Dermis microvascular lymphatic vessel endothelial cell (primary cell): ENCODE data around the gene CAMTA1. TPM values are rescaled to one million over a fixed set of nuclear protein-coding genes. Genes with fewer than 3 reads are reported as not detected.

Experiments used
- DNase-seq, 2 donors: peaks; one replicate each; pipeline versions ENCODE4 v3.0.0 to v3.0.0-alpha.2; 2010; ENCODE audit warnings: low read depth in 2 of 2
- total RNA-seq: library from RNA; depleted of rRNA; stranded (reverse); fragments of >200 nt; gene quantifications from 2 replicates; pipeline ENCODE4 v1.2.1, GENCODE V29; 2014

Gene CAMTA1
- total RNA-seq, 1 donor from 2014 or later = 33.9 TPM

DNA sequence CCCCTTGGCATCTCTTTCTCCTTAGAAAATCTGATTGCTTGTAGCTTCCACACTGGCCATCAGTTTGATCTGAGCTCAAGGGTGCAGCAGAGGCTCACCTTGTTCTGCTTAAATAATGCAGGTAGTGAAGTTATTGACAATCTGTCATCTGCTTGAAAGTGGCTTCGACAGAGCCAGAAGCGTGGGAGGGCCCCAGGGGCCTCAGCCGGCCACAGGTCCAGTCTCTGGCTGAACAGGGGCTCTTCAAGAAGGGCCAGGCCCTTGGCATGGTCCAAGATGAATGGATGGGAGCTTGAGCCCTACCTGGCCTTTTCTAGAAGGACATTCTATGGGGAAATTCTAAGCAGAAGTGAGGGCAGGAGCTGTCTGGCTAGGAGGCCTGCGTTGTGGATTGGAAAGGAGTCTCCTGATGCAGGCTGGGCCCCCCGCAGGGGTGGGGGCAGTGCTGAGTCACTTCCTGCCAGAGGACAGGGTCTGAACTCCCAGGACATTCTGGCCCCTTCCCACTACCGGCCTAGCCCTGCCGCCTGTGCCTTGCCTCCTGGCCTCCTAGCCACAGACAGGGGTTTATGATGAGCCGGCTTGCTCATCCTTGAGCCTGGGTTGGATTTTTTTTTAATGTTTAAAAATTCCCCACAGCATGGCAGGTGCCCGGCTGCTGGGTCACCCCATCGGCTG lies 823.5 kb downstream of the CAMTA1 start:
- no peak for DNase-seq

DNA sequence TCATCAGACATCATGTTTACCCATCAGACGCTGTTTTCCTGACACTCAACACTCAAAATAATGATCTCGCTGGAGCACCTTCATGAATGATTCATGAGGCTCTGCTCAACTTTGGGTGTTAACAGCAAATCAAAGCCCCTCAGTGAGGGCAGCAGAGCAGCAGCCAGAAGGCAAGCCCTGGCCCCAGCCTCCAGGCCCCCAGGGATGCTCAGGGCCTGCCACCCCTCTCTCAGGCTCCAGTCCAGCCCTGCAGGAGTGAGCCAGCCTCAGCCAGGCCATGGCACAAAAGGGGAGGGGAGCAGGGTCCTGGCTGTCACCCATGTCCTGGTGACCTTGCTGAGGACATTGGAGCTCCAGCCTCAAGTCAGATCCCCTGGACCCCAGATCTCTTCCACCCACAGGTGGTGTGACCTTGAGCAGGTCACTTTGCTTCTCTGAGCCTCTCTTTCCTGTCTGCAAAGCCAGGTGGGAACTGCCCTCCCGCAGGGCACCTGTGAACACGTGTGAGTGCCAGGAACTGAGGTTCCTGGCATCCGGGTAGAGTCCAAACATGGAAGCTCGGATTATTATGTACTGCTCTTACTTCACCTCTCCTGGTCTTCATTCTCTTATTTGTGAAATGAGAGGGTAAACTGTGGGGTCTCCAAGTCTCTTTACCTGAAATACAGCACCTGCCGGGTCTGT lies 824.2 kb downstream of the CAMTA1 start:
- DNase-seq = no peak

DNA sequence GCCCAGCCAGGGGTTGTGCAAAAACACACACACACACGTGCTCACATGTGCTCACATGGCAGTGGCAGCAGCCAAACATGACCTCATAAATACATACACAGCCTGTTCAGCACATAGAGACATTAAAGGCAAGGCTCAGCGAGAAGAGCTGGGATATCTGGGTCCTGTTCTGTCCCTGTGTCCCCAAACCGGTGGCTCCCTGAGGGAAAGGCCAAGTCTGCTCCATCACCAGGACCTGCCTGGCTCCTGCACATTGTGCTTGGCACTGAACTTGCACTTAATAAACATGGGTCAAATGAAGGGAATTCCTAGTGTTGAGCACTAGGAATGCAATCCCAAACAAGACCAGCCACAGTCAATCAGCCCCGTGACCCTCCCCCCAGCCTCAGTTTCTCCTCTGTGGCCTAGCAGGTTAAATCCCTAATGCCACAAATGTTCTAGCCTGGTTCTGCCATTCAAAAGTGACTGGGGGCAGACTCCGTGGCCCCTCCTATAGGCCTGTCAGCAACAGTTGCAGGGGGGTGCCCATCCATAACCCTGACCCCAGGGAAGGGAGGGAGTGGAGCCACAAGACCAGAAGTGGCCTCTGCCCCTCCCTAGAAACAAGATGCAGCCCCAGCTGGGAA lies 825.0 kb downstream of the CAMTA1 start:
- DNase-seq = no peak

DNA sequence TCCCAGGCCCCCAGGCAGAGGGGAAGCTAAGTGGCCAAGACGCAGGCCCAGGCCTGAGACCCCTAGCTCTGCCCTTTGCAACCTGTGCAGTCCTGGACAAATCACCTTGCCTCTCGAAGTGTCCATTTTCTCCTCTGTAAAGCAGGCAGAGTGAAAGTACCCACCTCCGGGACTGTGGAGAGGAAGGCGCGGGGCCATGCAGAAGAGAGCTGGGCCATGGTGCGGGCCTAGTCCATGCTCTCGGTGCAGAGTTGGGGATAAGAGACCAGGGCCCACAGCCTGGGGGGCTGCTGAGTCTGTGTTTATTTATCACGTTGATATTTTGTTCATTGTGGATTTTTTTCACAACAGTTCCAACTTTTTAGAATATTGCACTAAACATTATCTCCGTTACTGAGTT lies 825.7 kb downstream of the CAMTA1 start:
- DNase-seq = no peak

DNA sequence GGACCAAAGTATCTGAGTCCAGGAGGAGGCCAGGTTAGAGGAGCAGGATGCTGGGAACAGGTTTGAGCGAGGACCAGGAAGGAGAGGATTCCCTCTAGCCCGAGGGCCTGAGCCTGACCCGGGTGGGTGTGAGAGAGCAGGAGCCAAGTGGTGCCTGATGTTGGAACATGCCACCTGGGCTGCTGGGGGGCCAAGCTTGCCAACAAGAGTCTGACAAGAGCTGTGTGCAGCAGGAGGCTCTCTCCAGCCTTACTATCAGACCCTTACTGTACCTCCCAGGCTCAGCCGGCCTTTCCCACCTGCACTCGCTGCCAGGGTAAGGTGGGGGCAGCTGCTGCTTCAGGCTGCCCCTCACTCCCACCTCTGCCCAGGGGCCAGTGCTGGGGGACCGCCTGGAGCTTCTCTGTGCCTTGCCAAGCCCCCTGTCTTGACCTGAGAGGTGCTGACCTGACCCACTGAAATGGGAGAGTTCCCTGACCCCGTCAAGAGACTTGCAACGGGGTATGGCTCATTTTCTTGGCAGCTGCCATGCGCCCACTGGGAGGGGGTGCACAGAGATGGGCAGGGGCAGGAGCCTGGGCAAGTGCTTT lies 826.3 kb downstream of the CAMTA1 start:
- no peak for DNase-seq

DNA sequence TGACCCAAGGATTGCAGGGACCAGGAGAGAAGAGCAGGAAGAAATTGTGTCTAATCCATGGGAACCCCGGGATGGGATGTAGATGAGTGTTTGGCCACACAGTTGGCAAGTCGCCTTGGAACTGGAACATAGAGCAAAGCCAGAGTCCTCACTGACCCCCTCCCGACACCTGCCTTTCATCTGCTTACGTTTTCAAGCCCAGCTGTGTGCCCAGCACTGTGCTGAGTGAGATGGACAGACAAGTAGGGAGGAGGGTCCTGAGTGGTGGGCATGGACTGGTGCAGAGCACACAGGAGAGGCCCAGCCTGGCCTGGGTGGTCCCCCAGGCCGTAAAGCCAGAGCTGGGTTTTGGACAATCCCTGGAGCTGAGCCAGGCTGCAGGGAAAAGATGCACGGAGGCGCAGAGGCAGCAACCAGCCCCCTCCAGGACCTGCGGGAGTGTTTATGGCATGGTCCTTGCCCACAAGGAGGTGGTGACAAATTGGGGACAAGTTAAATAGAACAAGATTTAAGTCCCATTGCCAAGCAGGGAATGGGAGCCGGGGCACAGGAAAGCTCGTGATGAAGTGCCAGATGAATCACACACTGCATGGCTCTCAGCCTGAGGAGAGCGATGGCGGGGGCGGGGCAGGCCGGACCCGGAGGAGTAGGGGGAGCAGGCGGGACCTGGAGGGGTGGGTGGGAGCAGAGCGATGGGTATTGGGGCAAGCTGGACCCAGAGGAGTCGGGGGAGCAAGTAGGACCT lies 828.0 kb downstream of the CAMTA1 start:
- DNase-seq = no peak

DNA sequence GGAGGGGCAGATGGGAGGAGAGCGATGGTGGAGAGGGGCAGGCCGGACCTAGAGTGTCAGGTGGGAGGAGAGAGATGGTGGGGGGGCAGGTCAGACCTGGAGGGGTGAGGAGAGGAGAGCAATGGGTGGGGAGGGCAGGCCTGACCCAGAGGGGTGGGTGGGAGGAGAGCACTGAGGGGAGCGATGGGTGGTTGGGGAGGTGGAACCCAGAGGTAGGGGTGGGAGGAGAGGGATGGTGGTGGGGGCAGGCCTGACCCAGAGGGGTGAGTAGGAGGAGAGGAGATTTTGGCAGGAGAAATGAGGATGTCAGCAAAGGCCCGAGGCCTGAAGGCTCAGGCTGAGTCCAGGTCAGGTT lies 828.6 kb downstream of the CAMTA1 start:
- DNase-seq = no peak

DNA sequence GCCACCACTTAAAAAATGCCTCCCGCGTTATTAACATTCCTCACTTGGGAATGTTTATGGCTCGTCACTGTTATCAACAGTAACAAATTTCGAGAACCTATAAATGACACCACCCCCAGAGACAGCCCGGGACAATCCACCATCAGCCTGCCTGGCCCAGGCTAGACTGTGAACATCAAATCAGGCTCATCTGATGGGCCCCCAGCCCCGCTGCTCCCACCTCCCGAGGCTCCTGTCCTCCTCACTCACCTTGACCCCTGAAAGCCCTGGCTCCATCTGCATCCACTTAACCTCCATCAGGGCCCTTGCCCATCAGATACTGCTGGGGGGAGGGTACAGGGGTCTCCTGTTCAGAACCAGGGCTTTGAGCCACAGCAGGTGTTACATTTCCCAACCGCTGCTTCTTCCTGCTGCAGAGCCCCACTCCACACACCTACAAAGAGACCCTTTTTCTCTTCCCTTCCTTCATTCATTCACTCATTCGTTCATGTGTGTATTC lies 829.4 kb downstream of the CAMTA1 start:
- DNase-seq = no peak

DNA sequence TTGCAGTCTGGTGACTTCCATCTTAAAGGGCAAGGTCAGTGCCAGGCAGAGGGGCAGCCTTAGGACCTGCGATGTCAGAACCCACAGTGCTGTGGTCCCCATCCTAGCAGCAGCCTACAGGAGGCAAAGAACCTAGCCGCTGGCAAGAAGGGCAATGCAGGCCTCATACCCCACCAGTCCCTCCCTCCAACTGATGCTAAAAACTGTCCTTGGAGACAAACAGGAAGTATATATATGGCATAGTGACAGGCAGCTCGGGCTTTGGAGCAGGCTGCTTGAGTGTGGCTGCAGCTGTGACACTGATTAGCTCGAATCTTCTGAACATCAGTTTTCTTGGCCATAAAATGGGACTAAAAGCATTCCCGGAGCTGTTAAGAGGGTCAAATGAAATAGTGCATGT lies 829.9 kb downstream of the CAMTA1 start:
- no peak for DNase-seq

DNA sequence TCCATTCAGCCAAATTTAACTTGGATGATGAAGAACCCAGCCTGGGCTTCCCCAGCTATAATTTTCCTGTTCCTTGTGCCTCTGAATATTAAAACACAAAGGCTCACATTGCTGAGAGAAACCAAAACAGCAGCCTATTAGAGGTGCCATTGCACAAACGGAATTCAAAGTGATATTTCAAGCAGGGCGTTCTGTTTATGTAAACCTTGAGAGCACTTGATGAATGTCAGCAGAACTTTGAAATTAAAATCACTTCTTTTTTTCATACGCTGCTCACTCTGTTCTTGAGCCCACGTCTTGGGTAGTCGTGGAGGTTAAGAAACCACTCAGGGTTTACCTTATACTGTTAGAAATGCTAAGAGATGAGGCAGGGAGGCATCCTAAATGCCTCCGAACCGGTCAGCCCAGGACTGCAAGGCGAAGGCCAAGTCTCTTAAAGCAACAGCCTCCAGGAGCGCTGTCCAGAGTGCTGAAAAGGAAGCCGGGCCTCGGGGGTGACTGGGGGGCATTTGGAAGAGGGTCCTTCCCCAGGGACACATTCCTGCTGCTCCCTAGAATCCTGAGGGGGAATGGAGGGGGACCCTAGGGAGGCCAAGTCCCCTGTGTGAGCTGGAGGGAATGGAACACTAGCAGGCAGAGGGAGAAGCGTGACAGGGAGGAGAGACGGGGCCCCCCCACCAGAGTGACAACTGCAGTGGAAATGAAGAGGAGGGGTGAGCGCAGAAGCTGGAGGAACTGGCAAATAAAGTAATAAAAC lies 831.0 kb downstream of the CAMTA1 start:
- DNase-seq = peak in 1 of 2 donors; percentile 35

DNA sequence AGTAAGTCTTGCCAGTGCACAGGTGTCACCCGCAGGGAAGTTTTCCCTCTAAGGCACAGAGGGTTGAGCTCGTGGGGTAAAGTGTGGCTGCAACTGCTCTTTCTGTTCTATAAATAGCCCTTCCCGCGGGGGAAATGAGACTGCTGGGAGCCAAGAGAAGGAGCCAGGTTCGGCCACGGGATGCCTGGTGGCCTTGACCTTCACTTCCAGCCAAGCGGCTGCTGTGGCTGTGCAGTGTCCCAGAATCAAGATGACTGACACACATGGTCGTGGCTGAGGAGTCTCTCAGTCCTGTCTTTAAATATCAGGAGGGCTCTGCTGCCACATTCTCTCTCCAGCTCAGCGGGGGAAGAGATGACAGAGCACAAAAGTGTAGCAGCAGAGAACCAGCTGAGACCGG lies 831.7 kb downstream of the CAMTA1 start:
- DNase-seq = no peak

DNA sequence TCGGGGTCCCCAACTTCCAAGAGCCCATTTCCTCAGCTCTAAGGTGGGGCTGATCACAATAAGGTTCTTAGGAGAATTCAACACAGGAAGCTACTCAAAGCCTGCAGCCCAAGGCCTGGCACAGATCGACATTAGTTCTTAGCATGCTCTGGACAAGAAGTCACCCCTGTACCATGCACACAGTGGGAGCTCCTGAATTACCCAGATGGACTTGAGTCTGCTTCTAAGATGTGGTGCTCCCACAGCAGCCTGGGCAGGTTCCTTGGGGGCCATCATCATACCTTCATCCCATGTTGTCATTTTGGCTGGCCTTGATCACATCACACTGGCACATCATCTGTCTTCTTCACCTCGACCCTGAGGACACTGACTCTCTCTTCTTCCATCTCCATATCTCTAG lies 832.6 kb downstream of the CAMTA1 start:
- DNase-seq = no peak

DNA sequence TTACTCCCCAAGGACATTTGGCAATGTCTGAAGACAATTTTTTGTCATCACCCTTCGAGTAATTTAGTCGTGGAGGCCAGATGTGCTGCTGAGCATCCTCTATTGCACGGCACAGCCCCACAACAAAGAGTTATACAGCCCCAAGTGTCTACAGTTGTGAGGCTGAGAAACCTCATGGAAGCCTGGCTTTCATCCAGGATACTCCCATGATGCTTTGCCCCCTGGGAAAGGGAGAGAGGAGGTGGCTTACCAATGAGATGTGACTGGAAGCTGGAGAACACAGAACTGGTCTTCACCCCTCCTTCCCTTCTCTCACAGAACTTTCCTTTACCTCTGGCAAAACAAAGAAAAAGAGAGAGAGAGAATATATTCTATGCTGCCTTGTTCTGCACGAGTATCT lies 834.9 kb downstream of the CAMTA1 start:
- no peak for DNase-seq

DNA sequence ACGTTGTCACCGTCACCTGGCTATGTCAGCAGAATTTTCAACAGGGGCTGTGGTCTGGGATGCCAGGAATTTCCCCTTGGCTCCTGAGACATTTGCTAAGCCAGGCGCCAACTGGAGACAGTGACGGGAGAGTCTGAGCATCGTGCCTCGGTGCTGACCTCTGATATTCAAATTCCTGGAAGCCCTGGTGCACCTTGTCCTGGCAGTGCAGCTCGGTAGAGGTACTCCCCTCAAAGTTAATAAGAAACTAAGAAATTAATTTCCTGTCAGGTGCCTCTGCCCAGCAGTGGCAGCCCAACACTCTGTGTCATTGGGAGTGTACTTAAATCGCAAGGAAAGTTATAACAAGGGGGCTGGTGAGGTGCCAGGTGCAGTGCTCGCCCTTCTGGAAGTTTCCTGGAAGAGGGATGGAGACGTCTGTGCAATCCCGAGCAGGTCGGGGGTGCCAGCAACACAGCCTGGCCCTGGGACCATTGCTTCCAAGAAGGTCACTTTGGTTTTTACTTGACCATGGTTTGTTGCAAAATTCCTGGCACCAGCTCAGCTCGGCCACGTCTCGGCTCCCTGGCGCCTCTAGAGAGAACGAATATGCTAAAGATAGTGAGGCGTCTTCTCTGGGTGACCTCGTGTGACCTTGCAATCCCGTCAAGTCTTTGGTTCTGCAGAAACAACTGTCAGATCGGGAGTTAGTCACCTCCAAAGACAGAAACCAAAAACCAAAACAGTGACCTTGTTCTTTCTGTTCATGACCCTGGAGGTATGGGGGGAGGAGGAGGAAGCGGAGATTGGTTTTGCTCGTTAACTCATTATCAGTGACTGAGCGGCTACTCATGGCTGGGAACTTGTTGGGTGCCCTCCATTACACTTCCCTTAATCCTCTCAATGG lies 836.3 kb downstream of the CAMTA1 start:
- DNase-seq = no peak

DNA sequence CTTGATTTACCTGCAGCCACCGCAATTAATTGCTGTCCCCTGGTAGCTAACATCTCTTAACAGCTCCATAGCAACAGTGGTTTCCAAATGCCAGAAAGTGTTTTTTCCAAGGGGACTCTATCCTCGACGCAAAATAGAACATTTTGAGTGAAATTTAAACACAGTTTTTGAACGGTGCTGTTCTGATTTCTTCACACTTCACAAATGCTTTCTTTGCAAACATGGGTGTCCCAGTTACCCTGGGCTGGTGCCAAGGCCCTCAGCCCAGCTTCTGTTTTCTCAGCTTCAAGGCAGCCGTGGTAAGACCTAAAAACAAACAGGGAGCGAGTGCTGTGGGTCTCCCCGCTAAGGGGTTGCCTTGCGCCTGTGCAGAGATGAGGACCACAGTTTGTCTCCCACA lies 838.6 kb downstream of the CAMTA1 start:
- no peak for DNase-seq

DNA sequence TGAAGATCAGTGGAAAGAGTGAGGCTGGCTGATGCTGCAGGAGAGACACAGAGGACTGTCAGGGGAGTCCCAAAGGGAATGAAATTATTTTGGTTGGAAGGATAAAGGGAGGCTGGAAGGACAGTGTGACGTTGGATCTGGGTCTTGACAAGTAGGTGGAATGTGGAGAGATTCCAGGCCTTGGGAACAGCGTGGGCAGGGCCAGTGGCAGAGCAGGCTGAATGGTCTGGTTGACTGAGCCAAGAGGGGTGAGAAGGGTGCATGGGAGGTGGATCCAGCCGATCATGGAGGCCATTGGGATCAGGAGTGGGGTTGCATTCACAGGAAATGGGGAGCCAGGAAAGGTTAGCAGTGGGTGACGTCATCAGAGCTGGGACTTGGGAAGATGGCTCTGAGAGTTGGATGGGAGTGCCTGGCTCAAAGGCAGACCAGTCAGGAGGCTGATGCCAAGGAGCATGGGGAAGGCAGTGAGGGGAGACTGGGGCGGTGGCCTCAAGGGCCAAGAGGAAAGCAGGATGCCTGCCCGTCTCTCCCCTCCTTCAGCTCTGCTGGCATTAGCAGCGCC lies 839.6 kb downstream of the CAMTA1 start:
- no peak for DNase-seq

DNA sequence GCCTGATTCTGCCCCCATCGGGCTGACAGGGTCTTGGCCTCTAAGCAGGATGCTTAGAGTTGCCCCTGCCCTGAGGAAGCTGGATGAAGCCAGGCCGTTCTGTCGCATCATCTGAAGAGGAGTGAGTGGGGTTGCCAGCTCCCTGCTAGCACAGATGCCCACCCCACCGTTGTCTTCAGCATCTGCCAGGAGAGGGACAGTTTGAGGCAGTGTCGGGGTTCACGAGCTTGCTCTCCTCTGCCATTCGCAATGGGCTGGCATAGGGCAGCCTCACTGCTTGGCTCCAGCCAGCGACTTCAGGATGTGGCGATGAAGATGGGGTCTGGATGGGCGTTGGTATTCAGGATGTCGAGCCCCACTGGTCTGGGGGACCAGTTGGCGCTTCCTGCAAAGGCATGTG lies 840.1 kb downstream of the CAMTA1 start:
- no peak for DNase-seq

DNA sequence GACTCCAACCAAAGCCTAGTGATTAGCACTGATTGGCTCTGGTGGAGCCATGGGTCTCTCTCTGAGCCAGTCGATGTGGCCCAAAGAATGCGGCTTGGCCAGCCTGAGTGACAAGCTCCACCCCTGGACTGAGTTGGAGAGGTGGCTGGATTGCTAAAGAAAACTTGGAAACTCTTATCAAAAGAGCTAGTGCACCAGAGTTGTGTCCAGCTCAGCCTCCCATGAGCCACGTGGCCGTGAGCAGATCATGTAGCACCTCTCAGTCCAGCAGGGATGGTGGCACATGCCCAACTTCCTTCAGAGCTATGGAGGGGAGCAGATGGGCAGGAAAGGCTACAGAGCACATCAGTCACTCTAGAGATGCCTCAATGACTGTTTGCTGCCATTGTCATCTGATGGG lies 843.0 kb downstream of the CAMTA1 start:
- DNase-seq = no peak

DNA sequence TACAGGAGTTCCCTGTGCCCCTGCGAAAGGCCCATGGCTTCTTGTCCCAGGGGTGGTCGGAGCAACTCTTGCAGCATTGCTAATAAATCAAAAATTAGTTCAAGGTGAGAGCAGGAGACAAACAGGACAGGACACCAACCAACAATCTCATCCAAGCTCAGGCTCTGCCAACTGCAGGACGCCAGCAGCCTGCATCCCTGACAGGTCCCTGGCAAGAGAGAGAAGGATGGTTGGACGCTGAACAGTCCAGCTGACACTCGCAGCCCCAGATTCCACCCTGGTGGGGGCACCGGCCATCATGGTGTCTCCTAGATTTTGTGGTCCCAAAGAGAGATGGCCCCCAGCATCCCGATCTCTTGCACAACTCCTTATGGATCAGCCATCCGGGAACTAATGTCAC lies 843.8 kb downstream of the CAMTA1 start:
- DNase-seq = no peak
